Heart left ventricle (tissue), 16 donors: ENCODE data around the gene VAMP2. TPM values are rescaled to one million over a fixed set of nuclear protein-coding genes. Genes with fewer than 3 reads are reported as not detected.

ENCODE experiments used
- ATAC-seq, 4 donors: fragments of 200-7000 bp; cut with Tn5 transposase; one replicate each; pipeline ENCODE4 v1.9.1; 2020 to 2022; ENCODE audit warnings: moderate library complexity in 4 of 4, mild to moderate bottlenecking in 3 of 4, moderate number of reproducible peaks in 1 of 4
- DNase-seq, 5 donors: peaks; one replicate each; pipeline ENCODE4 v3.0.0-alpha.2; 2020
- H3K27ac ChIP-seq, 12 donors: fragments of 200-600 bp; sonication (generic) in 4 of 12; one replicate each; pipeline versions ENCODE4 v1.5.0 to v1.8.0; 2016 to 2022; ENCODE audit warnings: mild to moderate bottlenecking in 2 of 12
- H3K27me3 ChIP-seq, 9 donors: fragments of 200-600 bp; sonication (generic) in 2 of 9; one replicate each; pipeline versions ENCODE4 v1.5.1 to v1.8.0; 2016 to 2022; ENCODE audit warnings: mild to moderate bottlenecking in 3 of 9
- H3K36me3 ChIP-seq, 9 donors: fragments of 200-600 bp; sonication (generic) in 2 of 9; one replicate each; pipeline versions ENCODE4 v1.5.0 to v1.8.0; 2018 to 2022; ENCODE audit warnings: mild to moderate bottlenecking in 2 of 9
- H3K4me1 ChIP-seq, 12 donors: fragments of 200-600 bp; sonication (generic) in 4 of 12; one replicate each; pipeline versions ENCODE4 v1.5.0 to v1.8.0; 2016 to 2022; ENCODE audit warnings: mild to moderate bottlenecking in 3 of 12
- H3K4me3 ChIP-seq, 12 donors: fragments of 200-600 bp; sonication (generic) in 4 of 12; one replicate each; pipeline versions ENCODE4 v1.5.0 to v1.8.0; 2017 to 2022; ENCODE audit warnings: mild to moderate bottlenecking in 9 of 12, moderate library complexity in 4 of 12
- H3K9me3 ChIP-seq, 12 donors: fragments of 200-600 bp; sonication (generic) in 4 of 12; one replicate each; pipeline versions ENCODE4 v1.5.0 to v1.8.0; 2016 to 2022; ENCODE audit warnings: mild to moderate bottlenecking in 1 of 12
- POLR2A ChIP-seq, 2 donors: fragments of 450-650 bp; IDR thresholded peaks; one replicate each; pipeline ENCODE4 v1.6.1; 2017; ENCODE audit warnings: antibody characterized with exemption in 2 of 2, mild to moderate bottlenecking in 2 of 2, moderate library complexity in 2 of 2
- WGBS, 4 donors: extraction: QIAGEN DNeasy Blood & Tissue Kit in 2 of 4; methylation state at CpG; one replicate each; pipeline versions ENCODE4 v1.1.5 to v1.1.7; 2013 to 2018; 5-methylcytosine and 5-hydroxymethylcytosine counted together
- intact Hi-C, 10 donors: fragments of 100-400 bp; cut with DNase I; formaldehyde crosslinking; loops; one replicate each; pipeline versions ENCODE4 v1.11.1 to v1.14.2; 2022
- polyA plus RNA-seq, 2 donors: library from polyadenylated mRNA; stranded (reverse); fragments of 200-250 nt; gene quantifications; one replicate each; pipeline ENCODE4 v1.2.3, GENCODE V29; 2013
- total RNA-seq, 9 donors: library from RNA; depleted of rRNA in 2 of 9; stranded (reverse); fragments of >200 nt in 2 of 9; fragmentation: NEBNext Ultra II Directional in 3 of 9; extraction: Animal tissue kit (Norgen Biotek cat#: 25700) in 3 of 9; gene quantifications; one replicate each; pipeline versions ENCODE4 v1.1.0 to v1.2.4, GENCODE V29; 2016 to 2023
- TF ChIP-seq, protein P1 (sequence below), 12 donors: fragments of 200-600 bp; sonication (generic) in 4 of 12; IDR thresholded peaks; one replicate each; pipeline versions ENCODE4 v1.5.0 to v1.8.0; 2018 to 2022; ENCODE audit warnings: antibody characterized with exemption in 12 of 12, mild to moderate bottlenecking in 5 of 12
- donor health status: ischemic (EF 13 %, LVEDD 7.1; RV severe dilation, severe dysfunction).
- donor health status: healthy with polysubstance abuse.
- donor health status: DM: no; HTN: yes; CAD: no.
- donor health status: DM: no; HTN: no; CAD: no.
- donor health status: ischemic (EF 25% LVEDD 6.9; RV normal size, moderate dysfunction).
- donor health status: ischemic (EF 25% LVEDD 5.7; RV mildly dilated, moderate dysfunction).
- donor health status: healthy.
- donor health status: DM: yes; HTN: yes; CAD: no.
- donor health status: ischemic (EF 35%, LVEDD 5.7; RV mildly dilated, moderate dysfunction).
- donor health status: nonischemic (EF 11% LVEDD 7.7; RV severe dilation, severe dysfunction).
- donor health status: DM: yes; HTN: yes; CAD: no.
- donor health status: PGD.
- donor health status: ischemic (EF 29% LVEDD 5.4; RV normal size, mild dysfunction).
- donor health status: nonischemic (EF 23%, LVEDD 6.1; RV moderate dilation, normal function).

The VAMP2 gene
- total and polyA plus RNA-seq, 11 donors, result 21.5 to 67.2 (median 50.6) TPM

DNA sequence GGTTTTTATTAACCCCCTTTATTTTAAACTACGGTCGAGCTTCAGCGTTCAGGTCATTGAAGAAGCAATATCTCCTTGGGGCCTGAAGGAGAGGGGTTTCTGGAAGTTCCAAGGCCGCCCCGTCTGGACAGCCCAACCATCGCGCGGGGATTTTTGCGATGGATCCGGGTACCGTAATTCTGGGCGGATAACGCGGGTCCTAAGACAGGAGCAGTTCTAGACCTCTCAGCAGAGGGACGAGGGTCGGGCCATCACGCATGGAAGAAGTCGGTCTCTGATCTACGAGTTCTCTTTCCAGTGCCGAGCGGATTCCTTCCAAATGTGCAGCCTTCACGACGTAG lies 23.7 kb upstream of the VAMP2 start:
- Histone ChIP-seq H3K9me3 (no peaks in the 10 kb centered on the region), H3K36me3 (no peaks in the 10 kb centered on the region), H3K27ac (peak overlapping the region; percentile 49 to 99 (median 96)), H3K27me3 (no peaks in the 10 kb centered on the region), H3K4me1 (peaks cover 3 to 38% (median 26%) of the 10 kb centered on the region in 12 donors), H3K4me3 (peak overlapping the region; percentile 61 to 96 (median 82))
- DNase-seq (no peak), ATAC-seq (no peak)
- TF ChIP-seq, protein P1, sequence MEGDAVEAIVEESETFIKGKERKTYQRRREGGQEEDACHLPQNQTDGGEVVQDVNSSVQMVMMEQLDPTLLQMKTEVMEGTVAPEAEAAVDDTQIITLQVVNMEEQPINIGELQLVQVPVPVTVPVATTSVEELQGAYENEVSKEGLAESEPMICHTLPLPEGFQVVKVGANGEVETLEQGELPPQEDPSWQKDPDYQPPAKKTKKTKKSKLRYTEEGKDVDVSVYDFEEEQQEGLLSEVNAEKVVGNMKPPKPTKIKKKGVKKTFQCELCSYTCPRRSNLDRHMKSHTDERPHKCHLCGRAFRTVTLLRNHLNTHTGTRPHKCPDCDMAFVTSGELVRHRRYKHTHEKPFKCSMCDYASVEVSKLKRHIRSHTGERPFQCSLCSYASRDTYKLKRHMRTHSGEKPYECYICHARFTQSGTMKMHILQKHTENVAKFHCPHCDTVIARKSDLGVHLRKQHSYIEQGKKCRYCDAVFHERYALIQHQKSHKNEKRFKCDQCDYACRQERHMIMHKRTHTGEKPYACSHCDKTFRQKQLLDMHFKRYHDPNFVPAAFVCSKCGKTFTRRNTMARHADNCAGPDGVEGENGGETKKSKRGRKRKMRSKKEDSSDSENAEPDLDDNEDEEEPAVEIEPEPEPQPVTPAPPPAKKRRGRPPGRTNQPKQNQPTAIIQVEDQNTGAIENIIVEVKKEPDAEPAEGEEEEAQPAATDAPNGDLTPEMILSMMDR (IDR thresholded peaks at IDR 0.05), result peak in 3 of 12 donors; percentile 18 to 51 (median 42)
- no peak for TF ChIP-seq POLR2A (IDR thresholded peaks at IDR 0.05)
- intact Hi-C loops, result loop anchor here (1.0 to 10.0 kb wide), 14 partner anchors 30 to 111 kb away; partner anchors contain the start of genes CTC1 (in 3 of the 10), PFAS (in 3 of the 10), ALOXE3 (in 1 of the 10) and HES7 (in 1 of the 10)
- 0 to 1% (median 0%) methylated on average over 12 to 23 of the region's 23 CpGs for WGBS, 4 donors

DNA sequence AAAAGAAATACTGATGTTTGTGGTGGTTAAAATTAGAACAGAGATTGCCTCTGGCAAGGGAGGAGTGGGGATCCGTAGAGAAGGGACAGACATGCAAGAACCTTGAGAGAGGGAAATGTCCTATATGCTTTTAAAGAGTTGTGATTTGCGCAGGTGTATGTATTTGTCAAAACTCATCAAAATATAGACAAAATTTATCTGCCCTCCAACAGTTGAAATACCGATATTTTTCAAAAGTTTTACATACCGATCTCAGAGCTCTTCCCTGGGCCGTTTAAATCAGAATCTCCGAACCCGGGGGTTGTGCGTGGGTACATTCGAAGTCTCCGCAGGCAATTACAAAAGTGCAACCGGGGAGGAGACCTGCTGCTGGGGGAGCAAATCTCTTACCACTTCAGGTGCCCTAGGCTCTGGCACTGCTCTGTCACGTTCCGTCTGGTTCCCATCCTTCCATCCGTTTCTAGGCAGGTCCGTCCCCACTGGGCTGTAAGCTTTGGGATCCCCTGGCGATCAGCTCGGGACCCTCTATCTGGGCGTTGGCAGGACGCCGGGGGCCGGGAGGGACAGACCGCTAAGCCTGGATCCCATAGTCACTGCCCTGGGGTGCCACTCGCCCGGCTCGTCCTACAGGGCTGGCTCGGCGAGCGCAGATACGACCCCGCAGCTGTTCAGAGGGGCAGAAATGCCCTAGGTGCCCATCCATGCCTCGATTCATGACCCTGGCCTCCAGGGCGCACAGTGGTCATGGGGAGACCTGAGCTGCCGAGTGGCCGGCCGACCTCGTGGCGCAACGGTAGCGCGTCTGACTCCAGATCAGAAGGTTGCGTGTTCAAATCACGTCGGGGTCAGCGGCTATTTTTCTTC lies 23.1 kb upstream of the VAMP2 start:
- DNase-seq (peak; percentile 77 to 93 (median 91)), ATAC-seq (peak; percentile 30 to 60 (median 42))
- Histone ChIP-seq H3K9me3 (no peaks in the 10 kb centered on the region), H3K4me1 (peaks cover 3 to 35% (median 21%) of the 10 kb centered on the region in 12 donors), H3K36me3 (no peaks in the 10 kb centered on the region), H3K27ac (peak overlapping the region; percentile 49 to 99 (median 96)), H3K4me3 (peak overlapping the region; percentile 61 to 96 (median 82)), H3K27me3 (no peaks in the 10 kb centered on the region)
- WGBS, 4 donors, result 0 to 1% (median 0%) methylated on average over 30 to 44 of the region's 44 CpGs
- TF ChIP-seq, protein P1 (IDR thresholded peaks at IDR 0.05), result no peak
- peak in 1 of 2 donors; percentile 31 for TF ChIP-seq POLR2A (IDR thresholded peaks at IDR 0.05)
- intact Hi-C loops, result loop anchor here (1.0 to 10.0 kb wide), 14 partner anchors 29 to 111 kb away; partner anchors contain the start of genes CTC1 (in 3 of the 10), PFAS (in 3 of the 10), ALOXE3 (in 1 of the 10) and HES7 (in 1 of the 10)

DNA sequence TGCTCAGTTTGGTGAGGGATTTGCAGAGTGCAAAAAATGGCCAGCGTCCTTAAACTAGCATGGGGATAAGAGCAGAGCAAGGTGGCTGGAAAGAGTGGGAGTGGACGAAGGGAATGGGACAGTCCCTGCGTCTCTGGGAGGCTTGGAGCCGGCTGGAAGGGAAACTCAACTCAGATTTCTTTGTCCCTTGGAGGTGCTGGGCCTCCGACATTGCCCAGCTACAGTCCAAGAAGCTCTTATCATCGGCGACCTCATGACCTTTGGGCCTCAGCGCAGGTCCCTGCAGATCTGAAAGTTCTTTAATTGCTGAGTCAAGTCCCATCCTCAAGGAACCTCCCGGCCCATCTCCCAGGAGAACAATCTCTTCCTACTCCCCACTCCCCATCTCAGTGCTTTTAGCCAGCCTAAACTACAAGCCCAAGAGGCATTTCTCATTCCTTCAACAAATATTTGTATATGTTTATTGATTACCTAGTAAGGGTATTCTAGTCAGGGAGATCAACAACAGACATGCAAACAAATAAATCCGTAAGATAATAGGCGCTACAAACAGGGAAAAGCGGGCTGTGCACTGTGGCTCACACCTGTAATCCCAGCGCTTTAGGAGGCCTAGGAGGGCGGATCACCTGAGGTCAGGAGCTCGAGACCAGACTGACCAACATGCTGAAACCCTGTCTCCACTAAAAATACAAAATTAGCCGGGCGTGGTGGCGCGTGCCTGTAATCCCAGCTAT lies 14.4 kb upstream of the VAMP2 start:
- intact Hi-C loops, result no loop called here
- H3K4me1 ChIP-seq, result peaks cover 0 to 44% (median 21%) of the 10 kb centered on the region in 12 donors
- H3K9me3 ChIP-seq, result no peaks in the 10 kb centered on the region
- no peaks in the 10 kb centered on the region for H3K36me3 ChIP-seq
- TF ChIP-seq, protein P1 (IDR thresholded peaks at IDR 0.05), result no peak
- no peak for TF ChIP-seq POLR2A (IDR thresholded peaks at IDR 0.05)
- H3K27ac ChIP-seq, result peak overlapping the region in 11 of 12 donors; percentile 47 to 88 (median 80)
- no peaks in the 10 kb centered on the region for H3K27me3 ChIP-seq
- peak overlapping the region in 10 of 12 donors; percentile 58 to 81 (median 60) for H3K4me3 ChIP-seq
- ATAC-seq, result no peak
- DNase-seq, result peak in 1 of 5 donors; percentile 33
- 70 to 73% (median 71%) methylated on average over 19 of the region's 19 CpGs for WGBS, 4 donors
